SK-N-MC (cell line): ENCODE results near the gene C22orf15.

Source experiments
- DNase-seq: peaks from one replicate; pipeline ENCODE4 v3.0.0-alpha.2; 2011; ENCODE audit warnings: low read depth, low spot score
- H3K27ac ChIP-seq: fragments of 200-600 bp; sonication (generic); 2 replicates; pipeline ENCODE4 v1.5.1; 2016; ENCODE audit warnings: mixed run types
- H3K36me3 ChIP-seq: fragments of 200-600 bp; sonication (generic); 2 replicates; pipeline ENCODE4 v1.6.1; 2017; ENCODE audit warnings: antibody characterized with exemption, low read length, mixed read lengths; ENCODE audit not compliant: insufficient read depth
- H3K4me3 ChIP-seq: fragments of 200-600 bp; sonication (generic); 2 replicates; pipeline ENCODE4 v1.5.1; 2016
- H3K9ac ChIP-seq: fragments of 200-600 bp; sonication (generic); 2 replicates; pipeline ENCODE4 v1.8.0; 2017; ENCODE audit warnings: mixed run types, mixed read lengths; ENCODE audit not compliant: insufficient read length
- H3K9me3 ChIP-seq: fragments of 200-600 bp; sonication (generic); 2 replicates; pipeline ENCODE4 v1.6.1; 2017; ENCODE audit warnings: low read depth, mild to moderate bottlenecking, antibody characterized with exemption, low read length, moderate library complexity, mixed read lengths
- EZH2 ChIP-seq: fragments of 200-600 bp; sonication (generic); IDR thresholded peaks from one replicate; pipeline ENCODE4 v1.6.1; 2017; ENCODE audit warnings: antibody characterized with exemption
- FOXP2 ChIP-seq: optimal IDR thresholded peaks from 2 replicates; pipeline ENCODE3; 2011; ENCODE audit warnings: mild to moderate bottlenecking, moderate library complexity; ENCODE audit not compliant: insufficient read depth; ENCODE audit errors: extremely low read length, control extremely low read depth
- POLR2AphosphoS5 ChIP-seq: IDR thresholded peaks from 2 replicates; pipeline ENCODE4 v1.6.1; 2012; ENCODE audit warnings: mild to moderate bottlenecking, low read depth, low read length, borderline replicate concordance

Gene C22orf15

DNA sequence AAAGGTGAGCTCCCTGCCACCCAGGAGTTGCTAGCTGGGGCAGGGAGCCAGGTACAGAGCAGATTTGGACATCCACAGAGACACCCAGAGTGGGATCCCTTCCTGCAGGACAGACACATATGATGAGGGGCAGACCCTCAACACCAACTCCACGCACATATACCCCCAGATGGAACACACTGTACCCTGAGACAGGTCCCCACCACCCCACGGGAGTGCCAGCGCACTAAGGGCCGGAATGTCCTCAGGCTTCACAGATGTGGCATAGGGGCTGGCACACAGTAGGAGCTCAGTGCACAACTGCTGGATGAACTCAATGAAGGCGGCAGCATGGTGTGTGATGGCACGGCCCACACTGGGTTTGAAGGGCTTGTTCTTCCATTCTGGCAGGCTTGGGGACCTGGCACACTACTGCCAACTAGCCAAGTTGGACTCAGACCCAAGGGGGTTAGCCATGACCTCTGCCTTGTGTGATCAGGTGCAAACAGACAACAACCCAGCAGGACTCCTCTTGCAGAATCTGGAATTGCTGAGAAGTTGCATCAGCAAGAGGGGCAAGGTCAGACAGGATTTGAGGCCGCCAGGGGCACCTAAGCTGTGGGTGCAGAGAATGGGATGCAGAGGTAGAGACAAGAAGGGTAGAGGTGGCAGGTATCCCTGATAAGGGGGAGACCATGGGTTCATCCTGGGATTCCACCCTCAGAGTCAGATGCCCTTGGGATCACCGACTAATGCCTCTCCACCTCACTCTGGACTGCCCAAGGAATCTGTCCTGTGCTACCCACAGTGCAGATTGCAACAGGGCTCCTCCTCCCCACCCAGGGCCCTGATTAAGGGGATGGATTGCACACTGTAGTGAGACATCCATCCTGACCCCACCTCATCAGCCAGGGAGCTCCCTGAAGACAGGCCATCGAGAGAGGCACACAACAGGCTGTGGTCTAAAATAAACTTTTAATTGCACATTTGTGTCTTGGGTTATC, 2.4 kb downstream of the C22orf15 start:
- Histone ChIP-seq H3K9me3 (no peaks in the 10 kb centered on the region), H3K9ac (no peak overlapping the region), H3K4me3 (no peak overlapping the region), H3K27ac (peak overlapping the region; percentile 85), H3K36me3 (peaks cover 9% of the 10 kb centered on the region; the same call in 1 of the 2 replicates)
- no peak for DNase-seq
- TF ChIP-seq POLR2AphosphoS5 (peak; percentile 11), EZH2 (no peak)

- H3K9ac ChIP-seq: peak overlapping the region; percentile 89
- TF ChIP-seq POLR2AphosphoS5: no peak
- TF ChIP-seq FOXP2: no peak
- TF ChIP-seq EZH2: no peak
Measured at GRCh38 chr22:23767303-23767672, 4.5 kb downstream of the C22orf15 start.

DNA sequence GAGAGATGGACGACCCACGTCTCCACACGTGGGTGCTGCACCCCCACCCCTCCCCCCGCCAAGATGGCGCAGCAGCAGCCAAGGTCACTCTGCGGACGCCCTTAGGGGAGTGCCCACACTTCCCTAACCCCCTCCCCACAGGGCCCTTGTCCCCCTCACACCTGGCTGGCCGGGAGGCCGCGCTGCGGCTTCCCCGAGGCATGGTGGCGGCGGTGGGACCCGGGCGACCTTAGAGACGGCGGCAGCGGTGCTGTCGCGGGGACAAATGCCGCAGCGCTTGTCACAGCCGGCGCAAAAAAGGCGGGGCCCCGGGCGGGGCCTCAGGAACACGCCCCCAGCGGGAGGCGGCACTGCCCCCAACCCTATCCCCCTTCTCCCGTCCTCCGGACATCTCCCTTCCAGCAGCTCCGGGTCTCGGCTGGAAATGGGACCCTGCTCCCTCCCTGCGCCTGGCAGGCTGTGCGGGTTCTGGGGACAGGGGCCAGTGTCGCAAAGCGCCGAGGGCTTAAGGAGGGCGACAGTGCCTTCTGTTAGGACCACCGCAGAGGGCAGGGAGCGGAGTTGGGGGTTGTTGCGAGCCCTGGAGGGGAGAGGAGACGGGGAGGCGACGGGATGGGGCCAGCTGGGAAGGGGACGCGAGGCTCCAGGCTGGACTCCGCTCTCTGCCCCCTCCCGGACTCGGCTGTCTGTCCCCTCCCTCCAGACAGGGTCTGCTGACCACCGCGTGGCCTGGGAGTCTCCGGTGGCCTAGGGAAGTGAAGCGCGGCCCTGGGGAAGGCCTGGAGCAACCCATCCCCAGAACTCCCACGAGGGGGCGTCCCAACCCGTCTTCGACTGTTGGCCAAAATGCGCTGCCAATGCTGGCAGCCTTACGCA, 5.1 kb downstream of the C22orf15 start, which contains the start of gene CHCHD10:
Gene CHCHD10, minus strand, starts transcription at position 300 of the 876 bp plus-strand sequence. Its CDS starts 98 bp downstream, at position 202.
- Histone ChIP-seq H3K4me3 (peak within 1 kb of the TSS; percentile 94), H3K36me3 (peaks cover 9% of the 10 kb centered on the region; the same call in 1 of the 2 replicates), H3K9me3 (no peaks in the 10 kb centered on the region), H3K27ac (peak within 1 kb of the TSS; percentile 82), H3K9ac (peak within 1 kb of the TSS; percentile 89)
- DNase-seq: no peak
- TF ChIP-seq FOXP2 (no peak), POLR2AphosphoS5 (peak; percentile 87), EZH2 (no peak)

More at GRCh38 chr22:23767303-23767672, 4.5 kb downstream of the C22orf15 start:
- H3K9me3 ChIP-seq: no peaks in the 10 kb centered on the region
- peak overlapping the region; percentile 57 for H3K27ac ChIP-seq
- peaks cover 9% of the 10 kb centered on the region; the same call in 1 of the 2 replicates for H3K36me3 ChIP-seq
- peak overlapping the region; percentile 94 for H3K4me3 ChIP-seq
- no peak for DNase-seq

- Histone ChIP-seq H3K36me3 (peaks cover 9% of the 10 kb centered on the region; the same call in 1 of the 2 replicates), H3K4me3 (no peak overlapping the region), H3K9ac (no peak overlapping the region), H3K27ac (no peak overlapping the region), H3K9me3 (no peaks in the 10 kb centered on the region)
- TF ChIP-seq FOXP2 (no peak), EZH2 (no peak), POLR2AphosphoS5 (no peak)
- no peak for DNase-seq
Measured at GRCh38 chr22:23769321-23769965, 6.7 kb downstream of the C22orf15 start.

DNA sequence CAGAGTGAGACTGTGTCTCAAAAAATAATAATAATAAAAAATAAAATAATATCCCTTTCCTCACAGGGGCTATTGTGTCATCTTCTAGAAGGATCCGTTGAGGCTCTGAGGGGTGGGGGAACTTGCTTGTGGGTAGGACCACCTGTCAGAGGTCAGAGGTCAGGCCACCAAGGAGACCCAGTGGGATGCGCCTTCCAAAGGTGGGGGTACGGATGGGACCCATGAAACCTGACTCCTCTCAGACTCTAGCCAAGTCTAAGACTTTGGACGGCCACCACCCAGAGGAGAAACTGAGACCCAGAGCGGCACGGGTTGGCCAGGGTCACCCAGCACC, 9.5 kb downstream of the C22orf15 start:
- TF ChIP-seq FOXP2 (no peak), EZH2 (no peak), POLR2AphosphoS5 (no peak)
- H3K36me3 ChIP-seq: no peaks in the 10 kb centered on the region
- H3K9me3 ChIP-seq: no peaks in the 10 kb centered on the region
- H3K27ac ChIP-seq: no peak overlapping the region
- H3K4me3 ChIP-seq: peak overlapping the region; percentile 57
- DNase-seq: no peak
- H3K9ac ChIP-seq: peak overlapping the region; percentile 47

- H3K4me3 ChIP-seq: peak within 1 kb of the TSS; percentile 57
- no peak within 1 kb of the TSS for H3K27ac ChIP-seq
- TF ChIP-seq POLR2AphosphoS5 (no peak), EZH2 (no peak), FOXP2 (no peak)
- no peaks in the 10 kb centered on the region for H3K36me3 ChIP-seq
- H3K9me3 ChIP-seq: no peaks in the 10 kb centered on the region
- peak within 1 kb of the TSS; percentile 47 for H3K9ac ChIP-seq
- no peak for DNase-seq
Measured at GRCh38 chr22:23772649-23773473, 10.1 kb downstream of the C22orf15 start, which contains the start of gene MMP11. Gene MMP11 (plus strand): TSS chr22:23772849. CDS start chr22:23772871, 22 bp downstream.

DNA sequence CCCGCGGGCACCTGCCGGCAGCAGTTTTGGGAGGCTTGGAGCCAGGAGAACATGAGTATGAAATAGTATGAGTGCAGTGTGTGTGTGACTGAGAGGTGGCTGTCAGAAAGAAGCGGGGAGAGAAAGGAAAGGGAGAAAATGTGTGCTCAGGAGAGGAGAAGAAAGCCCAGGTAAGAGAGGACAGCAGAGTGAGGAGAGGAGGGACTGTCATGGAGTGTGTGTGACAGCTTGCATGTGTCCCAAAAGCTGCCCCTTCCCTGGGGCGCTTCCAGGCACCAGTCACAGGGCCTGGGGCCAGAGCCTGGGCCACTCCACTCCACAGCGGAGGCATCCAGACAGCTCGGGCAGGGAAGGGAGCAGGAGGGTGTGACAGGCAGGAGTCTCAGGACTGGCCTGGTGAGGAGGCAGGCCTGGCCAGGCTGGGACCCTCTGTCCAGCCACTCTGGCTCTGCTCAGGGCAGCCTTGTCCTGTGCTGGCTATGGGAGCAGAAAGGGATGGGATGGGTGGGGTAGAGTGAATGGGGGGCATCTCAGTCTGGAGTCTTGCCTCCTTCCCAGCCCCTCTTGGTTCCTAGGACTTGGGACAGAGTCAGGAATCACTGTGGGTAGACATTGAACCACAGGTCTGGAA, 10.8 kb downstream of the C22orf15 start:
- DNase-seq: no peak
- no peaks in the 10 kb centered on the region for H3K9me3 ChIP-seq
- H3K36me3 ChIP-seq: no peaks in the 10 kb centered on the region
- H3K9ac ChIP-seq: no peak overlapping the region
- H3K4me3 ChIP-seq: no peak overlapping the region
- TF ChIP-seq POLR2AphosphoS5 (no peak), EZH2 (no peak), FOXP2 (no peak)
- no peak overlapping the region for H3K27ac ChIP-seq
